ENCODE measurements around the gene EFHC2.

DNA sequence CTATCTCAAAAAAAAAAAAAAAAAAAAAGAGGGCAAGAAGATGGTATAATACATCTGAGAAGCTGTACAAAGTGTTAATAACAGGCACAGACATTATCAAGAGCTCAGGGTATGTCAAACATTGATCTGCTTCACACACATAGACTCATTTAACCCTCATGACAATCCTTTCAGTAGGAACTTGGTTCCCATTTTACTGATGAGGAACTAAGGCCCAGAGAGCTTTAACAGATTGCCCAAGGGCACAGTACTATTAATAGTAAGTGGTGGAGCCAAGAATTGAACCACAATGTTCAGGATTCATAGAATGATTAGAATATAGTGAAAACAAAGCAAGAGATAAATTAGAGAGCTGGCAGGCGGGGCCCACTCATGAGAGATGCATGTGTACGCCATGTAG, 154.4 kb downstream of the EFHC2 start:
- TF ChIP-seq EZH2 (IDR thresholded peaks at IDR 0.05) (no peak), FOXP2 (optimal IDR thresholded peaks at IDR 0.05; ENCODE audit: control extremely low read depth, extremely low read length, insufficient read depth) (no peak), POLR2AphosphoS5 (IDR thresholded peaks at IDR 0.05; ENCODE audit: borderline replicate concordance, low read depth, low read length) (no peak)
